Common myeloid progenitor, CD34-positive (primary cell): Measurements from ENCODE around the gene INTS11.

Source experiments
- CTCF ChIA-PET: fragments of 350-600 bp; sonication (Branson Sonifier 250); formaldehyde crosslinking; loops from one replicate; lab custom pipeline; 2021; ENCODE audit warnings: antibody characterized with exemption; lab: Charles Lee
- POLR2A ChIA-PET: fragments of 350-600 bp; sonication (Branson Sonifier 250); formaldehyde crosslinking; loops from one replicate; lab custom pipeline; 2021; ENCODE audit warnings: antibody characterized with exemption; lab: Charles Lee
- DNase-seq, 3 donors: peaks; one replicate each; pipeline versions ENCODE4 v3.0.0 to v3.0.0-alpha.2; 2013
- H3K27ac ChIP-seq, 2 experiments: 1 replicate in 1 of 2; 2 replicates in 1 of 2; pipeline ENCODE4 v1.7.0; 2013; ENCODE audit warnings: inconsistent platforms in 2 of 2, low read length in 2 of 2, mild to moderate bottlenecking in 2 of 2, low read depth in 1 of 2, moderate library complexity in 1 of 2; ENCODE audit not compliant: severe bottlenecking in 2 of 2, insufficient read depth in 1 of 2, poor library complexity in 1 of 2
- H3K27me3 ChIP-seq, 5 experiments: replicated peaks in 2 of 5; 1 replicate in 3 of 5; 2 replicates in 2 of 5; pipeline versions ENCODE4 v1.6.1 to v1.7.0; 2013; ENCODE audit warnings: low read length in 4 of 5, mild to moderate bottlenecking in 2 of 5, moderate library complexity in 2 of 5, inconsistent platforms in 1 of 5; ENCODE audit not compliant: insufficient read depth in 5 of 5, control insufficient read depth in 4 of 5
- H3K36me3 ChIP-seq, 4 experiments: 1 replicate in 2 of 4; 2 replicates in 2 of 4; pipeline versions ENCODE4 v1.6.1 to v1.7.0; 2013; ENCODE audit warnings: low read length in 3 of 4, control low read depth in 1 of 4, mild to moderate bottlenecking in 1 of 4; ENCODE audit not compliant: control insufficient read depth in 4 of 4, insufficient read depth in 4 of 4
- H3K4me1 ChIP-seq, 4 experiments: 1 replicate in 3 of 4; 2 replicates in 1 of 4; pipeline versions ENCODE4 v1.6.1 to v1.7.1; 2013; ENCODE audit warnings: low read length in 3 of 4, mild to moderate bottlenecking in 3 of 4, control low read depth in 1 of 4, inconsistent platforms in 1 of 4, moderate library complexity in 1 of 4; ENCODE audit not compliant: control insufficient read depth in 4 of 4, insufficient read depth in 4 of 4; ENCODE audit errors: control extremely low read depth in 1 of 4
- H3K4me3 ChIP-seq, 7 experiments: 1 replicate in 4 of 7; 2 replicates in 3 of 7; pipeline versions ENCODE4 v1.5.1 to v1.7.0; 2013; ENCODE audit warnings: mild to moderate bottlenecking in 7 of 7, low read length in 6 of 7, moderate library complexity in 6 of 7, inconsistent platforms in 2 of 7, low read depth in 2 of 7, control low read depth in 1 of 7; ENCODE audit not compliant: insufficient read depth in 4 of 7, control insufficient read depth in 1 of 7; ENCODE audit errors: extremely low read depth in 1 of 7
- H3K9me3 ChIP-seq, 5 experiments: 1 replicate in 4 of 5; 2 replicates in 1 of 5; pipeline versions ENCODE4 v1.6.1 to v1.7.1; 2013; ENCODE audit warnings: low read length in 4 of 5, mild to moderate bottlenecking in 2 of 5, inconsistent platforms in 1 of 5, low read depth in 1 of 5, moderate library complexity in 1 of 5; ENCODE audit not compliant: control insufficient read depth in 4 of 5, insufficient read depth in 2 of 5; ENCODE audit errors: control extremely low read depth in 1 of 5
- WGBS: methylation state at CpG from one replicate; pipeline ENCODE4 v1.1.5; 2013; ENCODE audit not compliant: insufficient coverage; 5-methylcytosine and 5-hydroxymethylcytosine counted together

The INTS11 gene

GRCh38 chr1:1357871-1358432 lies 33.5 kb upstream of the INTS11 start:
- Histone ChIP-seq H3K9me3 (peaks cover 0 to 1% (median 0%) of the 10 kb centered on the region in 5 experiments), H3K27ac (no peak overlapping the region), H3K4me1 (peaks cover 0 to 21% (median 12%) of the 10 kb centered on the region in 4 experiments), H3K36me3 (no peaks in the 10 kb centered on the region), H3K4me3 (no peak overlapping the region), H3K27me3 (peaks cover 0 to 90% (median 21%) of the 10 kb centered on the region in 5 experiments)
- WGBS = 37% methylated on average over 16 of the region's 18 CpGs
- no peak for DNase-seq
- POLR2A ChIA-PET = no interaction called here
- CTCF ChIA-PET = interaction anchor here (1.2 kb wide), 1 partner anchor 14 kb away, joined by 3 read pairs; no protein-coding TSS in a partner anchor

DNA sequence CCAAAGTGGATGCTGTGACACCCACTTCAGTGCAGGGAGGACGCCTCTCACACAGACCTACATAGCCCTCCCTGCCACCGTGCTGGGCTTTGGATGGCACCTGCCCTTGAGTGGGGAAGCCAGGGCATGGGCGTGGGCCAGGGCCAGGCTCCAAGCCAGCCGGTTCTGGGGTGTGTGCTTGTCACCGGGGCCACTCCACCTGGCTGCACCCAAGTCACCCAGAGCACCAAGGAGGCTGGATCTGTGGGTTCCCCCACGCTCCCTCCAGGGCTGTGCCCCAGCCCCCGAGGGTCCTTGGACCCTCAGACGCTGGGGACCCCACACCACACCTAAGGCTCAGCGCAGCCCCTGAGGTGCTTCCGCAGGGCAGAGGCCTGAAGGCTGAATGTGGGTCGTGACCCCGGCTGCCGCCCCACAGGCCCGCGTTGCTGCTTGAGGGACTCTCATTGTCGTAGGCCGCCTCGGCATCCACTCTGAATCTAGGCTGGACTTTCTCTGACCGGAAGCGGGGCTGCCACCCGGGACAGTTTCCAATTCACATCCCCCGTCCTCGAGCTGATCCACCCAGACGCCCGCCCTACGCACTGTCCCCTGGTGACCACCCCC lies 32.4 kb upstream of the INTS11 start:
- WGBS = 78% methylated on average over 25 of the region's 26 CpGs
- DNase-seq = no peak
- POLR2A ChIA-PET = no interaction called here
- peaks cover 0 to 1% (median 0%) of the 10 kb centered on the region in 5 experiments for H3K9me3 ChIP-seq
- no peak overlapping the region for H3K4me3 ChIP-seq
- peaks cover 0 to 21% (median 12%) of the 10 kb centered on the region in 4 experiments for H3K4me1 ChIP-seq
- peaks cover 0 to 96% (median 21%) of the 10 kb centered on the region in 5 experiments for H3K27me3 ChIP-seq
- H3K27ac ChIP-seq = no peak overlapping the region
- no peaks in the 10 kb centered on the region for H3K36me3 ChIP-seq
- CTCF ChIA-PET = no interaction called here

GRCh38 chr1:1356166-1356795 lies 31.8 kb upstream of the INTS11 start:
- no peak overlapping the region for H3K4me3 ChIP-seq
- no peak for DNase-seq
- H3K27me3 ChIP-seq = peaks cover 0 to 95% (median 18%) of the 10 kb centered on the region in 5 experiments
- POLR2A ChIA-PET = no interaction called here
- peaks cover 0 to 23% (median 12%) of the 10 kb centered on the region in 4 experiments for H3K4me1 ChIP-seq
- H3K27ac ChIP-seq = no peak overlapping the region
- H3K36me3 ChIP-seq = no peaks in the 10 kb centered on the region
- peaks cover 0 to 1% (median 0%) of the 10 kb centered on the region in 5 experiments for H3K9me3 ChIP-seq
- CTCF ChIA-PET = no interaction called here
- 20% methylated on average over 1 of the region's 8 CpGs for WGBS

DNA sequence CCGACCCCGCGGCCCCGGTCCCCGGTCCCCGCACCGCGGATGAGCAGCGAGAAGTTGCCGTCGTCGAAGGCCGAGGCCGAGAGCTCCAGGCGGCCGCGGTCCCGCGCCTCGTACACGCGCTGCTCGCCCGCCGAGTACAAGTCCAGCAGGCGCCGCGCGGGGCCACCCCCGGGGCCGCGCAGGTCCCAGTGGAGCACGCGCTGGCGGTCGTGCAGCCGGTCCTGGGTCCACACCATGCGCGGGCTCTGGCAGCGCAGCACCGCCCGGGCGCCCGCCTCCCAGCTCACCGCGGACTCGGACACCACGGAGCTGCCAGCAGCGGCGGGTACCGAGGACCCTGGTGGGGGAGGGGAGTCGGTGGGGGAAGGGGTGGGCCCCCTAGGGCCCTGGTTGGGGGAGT lies 31.0 kb upstream of the INTS11 start:
- ChIA-PET POLR2A (no interaction called here), CTCF (no interaction called here)
- H3K27me3 ChIP-seq = peaks cover 0 to 86% (median 12%) of the 10 kb centered on the region in 5 experiments
- H3K4me3 ChIP-seq = no peak overlapping the region
- 2% methylated on average over 22 of the region's 52 CpGs for WGBS
- DNase-seq = peak in 1 of 3 donors; percentile 41
- H3K4me1 ChIP-seq = peaks cover 0 to 24% (median 12%) of the 10 kb centered on the region in 4 experiments
- H3K27ac ChIP-seq = no peak overlapping the region
- H3K9me3 ChIP-seq = no peaks in the 10 kb centered on the region
- no peaks in the 10 kb centered on the region for H3K36me3 ChIP-seq

- H3K4me3 ChIP-seq = peak overlapping the region in 1 of 7 experiments; percentile 11
- H3K4me1 ChIP-seq = peaks cover 0 to 24% (median 13%) of the 10 kb centered on the region in 4 experiments
- ChIA-PET POLR2A (interaction anchor here (1.4 kb wide), 1 partner anchor 16 kb away, joined by 3 read pairs; no protein-coding TSS in a partner anchor), CTCF (interaction anchor here (3.5 kb wide), 1 partner anchor 17 kb away, joined by 27 read pairs; no protein-coding TSS in a partner anchor)
- peaks cover 0 to 79% (median 9%) of the 10 kb centered on the region in 5 experiments for H3K27me3 ChIP-seq
- H3K36me3 ChIP-seq = no peaks in the 10 kb centered on the region
- no peak overlapping the region for H3K27ac ChIP-seq
- 21% methylated on average over 85 of the region's 116 CpGs for WGBS
- no peaks in the 10 kb centered on the region for H3K9me3 ChIP-seq
- no peak for DNase-seq
These were observed 30.1 kb upstream of the INTS11 start for GRCh38 chr1:1354271-1355247.

DNA sequence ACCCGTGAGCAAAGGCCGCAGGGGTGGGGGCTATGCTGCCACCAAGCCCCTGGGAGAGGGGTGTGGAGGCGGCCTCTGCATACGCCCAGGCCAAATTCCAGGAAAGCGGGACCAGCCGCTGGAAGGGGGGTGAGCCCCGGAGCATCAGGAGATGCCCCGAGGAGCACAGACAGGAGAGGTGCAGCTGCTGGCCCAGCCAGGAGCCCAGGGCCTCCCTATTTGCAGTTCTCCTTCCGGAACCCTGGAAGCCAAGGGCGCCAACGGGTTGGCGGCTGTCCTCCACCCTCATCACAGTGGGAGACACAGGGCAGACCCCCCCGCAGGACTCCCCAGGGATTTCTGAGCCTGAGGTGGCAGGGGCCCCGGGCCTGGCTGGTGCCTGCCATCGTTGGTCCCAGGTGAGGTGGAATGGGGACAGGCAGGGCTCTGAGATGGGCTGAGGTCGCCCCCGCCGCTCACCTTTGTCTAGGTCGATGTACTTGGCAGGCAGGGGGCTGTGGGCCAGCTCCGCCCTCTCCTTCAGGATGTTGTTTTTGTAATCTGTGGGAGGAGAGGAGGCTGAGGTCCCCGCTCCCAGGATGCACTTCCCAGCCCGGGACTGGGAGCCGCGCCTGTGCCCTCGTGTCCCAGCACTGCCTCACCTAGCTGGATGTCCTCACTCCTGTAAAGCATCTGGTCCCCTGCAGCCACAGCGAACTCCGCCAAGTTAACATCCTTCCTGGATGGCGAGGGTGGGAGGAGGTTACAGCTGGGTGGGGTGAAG lies 29.1 kb upstream of the INTS11 start:
- Histone ChIP-seq H3K27me3 (peaks cover 0 to 69% (median 8%) of the 10 kb centered on the region in 5 experiments), H3K27ac (no peak overlapping the region), H3K4me1 (peaks cover 0 to 27% (median 15%) of the 10 kb centered on the region in 4 experiments), H3K4me3 (no peak overlapping the region), H3K9me3 (no peaks in the 10 kb centered on the region), H3K36me3 (no peaks in the 10 kb centered on the region)
- DNase-seq = no peak
- ChIA-PET POLR2A (interaction anchor here (1.4 kb wide), 1 partner anchor 17 kb away, joined by 3 read pairs; no protein-coding TSS in a partner anchor), CTCF (interaction anchor here (1.3 to 3.5 kb wide), 2 partner anchors 18 to 20 kb away, joined by 5 to 27 read pairs; no protein-coding TSS in a partner anchor)
- WGBS = 24% methylated on average over 17 of the region's 28 CpGs
